Esophagus squamous epithelium (tissue), 4 donors: ENCODE measurements around the gene TMEM185B.

Experiments used
- CTCF ChIP-seq, 6 experiments: fragments of 450-650 bp in 4 of 6; fragments of 200-600 bp in 2 of 6; sonication (generic) in 2 of 6; IDR thresholded peaks; one replicate each; pipeline ENCODE4 v1.5.1; 2016 to 2019; ENCODE audit warnings: antibody characterized with exemption in 6 of 6, mild to moderate bottlenecking in 4 of 6, moderate library complexity in 4 of 6
- POLR2A ChIP-seq, 4 donors: fragments of 450-650 bp; IDR thresholded peaks; one replicate each; pipeline ENCODE4 v1.6.1; 2017; ENCODE audit warnings: antibody characterized with exemption in 4 of 4, mild to moderate bottlenecking in 4 of 4, moderate library complexity in 3 of 4

- TF ChIP-seq POLR2A (IDR thresholded peaks at IDR 0.05) (no peak), CTCF (IDR thresholded peaks at IDR 0.05) (no peak)
Observed at GRCh38 chr2:120180066-120180465, 43.1 kb downstream of the TMEM185B start.
